ENCODE measurements around the gene DVL2.

The DVL2 gene

DNA sequence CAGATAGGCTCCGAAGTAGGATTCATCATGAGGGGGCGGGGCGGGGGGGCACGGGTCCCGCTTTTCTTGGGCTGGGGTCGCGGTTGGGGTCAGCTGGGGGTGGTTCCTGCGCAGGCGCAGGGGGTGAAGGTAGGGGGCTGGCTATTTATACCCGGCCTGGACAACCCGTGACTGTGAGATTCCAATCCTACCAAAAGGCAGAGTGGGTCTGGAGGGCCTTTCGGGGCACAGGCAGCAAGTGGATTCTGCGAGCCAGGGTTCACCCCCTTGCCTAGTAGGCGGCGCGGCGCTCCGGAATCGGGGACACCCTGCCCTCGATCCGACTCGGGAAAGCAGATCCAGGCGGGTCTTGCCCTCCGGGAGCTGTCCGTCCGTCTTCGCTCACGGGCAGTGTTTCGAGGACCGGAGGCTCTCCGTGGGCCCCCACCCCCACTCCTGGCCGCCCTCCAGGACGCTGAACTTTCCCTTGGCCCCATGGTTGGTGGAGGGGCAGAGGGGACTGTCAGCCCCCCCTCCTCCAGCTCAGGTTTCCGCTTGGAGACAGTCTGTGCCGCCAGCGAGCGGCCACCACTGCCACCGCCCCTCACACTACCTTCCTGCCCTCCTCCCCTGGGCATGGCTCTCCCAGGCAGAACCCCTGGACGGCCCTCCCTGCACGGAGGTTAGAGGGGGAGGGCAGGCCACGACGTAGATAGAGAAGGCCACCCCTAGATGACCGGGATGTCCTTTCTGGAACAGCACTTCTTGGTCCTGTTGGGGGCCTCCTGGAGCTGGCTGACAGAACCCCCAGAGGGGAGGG, 47.8 kb upstream of the DVL2 start:
- H3K4me2 ChIP-seq (ENCODE audit: low read length), result peak overlapping the region; percentile 92
- H3F3A ChIP-seq (ENCODE audit: control insufficient read depth, insufficient read depth), result peaks cover 3% of the 10 kb centered on the region; the same call in 1 of the 2 replicates
- no peaks in the 10 kb centered on the region for H3K36me3 ChIP-seq (ENCODE audit: control insufficient read depth, low read length)
- no peak overlapping the region for H3K27ac ChIP-seq (ENCODE audit: low read depth, low read length)
- H3K9me2 ChIP-seq (replicated peaks; ENCODE audit: control insufficient read depth, low read length), result no peaks in the 10 kb centered on the region
- H3K4me1 ChIP-seq (ENCODE audit: control insufficient read depth, low read length), result peaks cover 31% of the 10 kb centered on the region
- TF ChIP-seq, protein P1, sequence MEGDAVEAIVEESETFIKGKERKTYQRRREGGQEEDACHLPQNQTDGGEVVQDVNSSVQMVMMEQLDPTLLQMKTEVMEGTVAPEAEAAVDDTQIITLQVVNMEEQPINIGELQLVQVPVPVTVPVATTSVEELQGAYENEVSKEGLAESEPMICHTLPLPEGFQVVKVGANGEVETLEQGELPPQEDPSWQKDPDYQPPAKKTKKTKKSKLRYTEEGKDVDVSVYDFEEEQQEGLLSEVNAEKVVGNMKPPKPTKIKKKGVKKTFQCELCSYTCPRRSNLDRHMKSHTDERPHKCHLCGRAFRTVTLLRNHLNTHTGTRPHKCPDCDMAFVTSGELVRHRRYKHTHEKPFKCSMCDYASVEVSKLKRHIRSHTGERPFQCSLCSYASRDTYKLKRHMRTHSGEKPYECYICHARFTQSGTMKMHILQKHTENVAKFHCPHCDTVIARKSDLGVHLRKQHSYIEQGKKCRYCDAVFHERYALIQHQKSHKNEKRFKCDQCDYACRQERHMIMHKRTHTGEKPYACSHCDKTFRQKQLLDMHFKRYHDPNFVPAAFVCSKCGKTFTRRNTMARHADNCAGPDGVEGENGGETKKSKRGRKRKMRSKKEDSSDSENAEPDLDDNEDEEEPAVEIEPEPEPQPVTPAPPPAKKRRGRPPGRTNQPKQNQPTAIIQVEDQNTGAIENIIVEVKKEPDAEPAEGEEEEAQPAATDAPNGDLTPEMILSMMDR (IDR thresholded peaks at IDR 0.05; ENCODE audit: low read depth, low read length, poor library complexity, severe bottlenecking), result no peak
- TF ChIP-seq EZH2phosphoT487 (IDR thresholded peaks at IDR 0.05; ENCODE audit: borderline replicate concordance, low read length), result no peak
- no peaks in the 10 kb centered on the region for H3K9me3 ChIP-seq (ENCODE audit: control insufficient read depth, insufficient read depth, low read length)
- H3K4me3 ChIP-seq (ENCODE audit: low read length), result peak overlapping the region; percentile 73
- H3K79me2 ChIP-seq (ENCODE audit: control insufficient read depth, low read length), result no peaks in the 10 kb centered on the region
- peaks cover 30% of the 10 kb centered on the region for H3K27me3 ChIP-seq (ENCODE audit: control insufficient read depth, low read length)
- no peaks in the 10 kb centered on the region for H4K20me1 ChIP-seq (ENCODE audit: control insufficient read depth, insufficient read depth, low read depth, low read length)

DNA sequence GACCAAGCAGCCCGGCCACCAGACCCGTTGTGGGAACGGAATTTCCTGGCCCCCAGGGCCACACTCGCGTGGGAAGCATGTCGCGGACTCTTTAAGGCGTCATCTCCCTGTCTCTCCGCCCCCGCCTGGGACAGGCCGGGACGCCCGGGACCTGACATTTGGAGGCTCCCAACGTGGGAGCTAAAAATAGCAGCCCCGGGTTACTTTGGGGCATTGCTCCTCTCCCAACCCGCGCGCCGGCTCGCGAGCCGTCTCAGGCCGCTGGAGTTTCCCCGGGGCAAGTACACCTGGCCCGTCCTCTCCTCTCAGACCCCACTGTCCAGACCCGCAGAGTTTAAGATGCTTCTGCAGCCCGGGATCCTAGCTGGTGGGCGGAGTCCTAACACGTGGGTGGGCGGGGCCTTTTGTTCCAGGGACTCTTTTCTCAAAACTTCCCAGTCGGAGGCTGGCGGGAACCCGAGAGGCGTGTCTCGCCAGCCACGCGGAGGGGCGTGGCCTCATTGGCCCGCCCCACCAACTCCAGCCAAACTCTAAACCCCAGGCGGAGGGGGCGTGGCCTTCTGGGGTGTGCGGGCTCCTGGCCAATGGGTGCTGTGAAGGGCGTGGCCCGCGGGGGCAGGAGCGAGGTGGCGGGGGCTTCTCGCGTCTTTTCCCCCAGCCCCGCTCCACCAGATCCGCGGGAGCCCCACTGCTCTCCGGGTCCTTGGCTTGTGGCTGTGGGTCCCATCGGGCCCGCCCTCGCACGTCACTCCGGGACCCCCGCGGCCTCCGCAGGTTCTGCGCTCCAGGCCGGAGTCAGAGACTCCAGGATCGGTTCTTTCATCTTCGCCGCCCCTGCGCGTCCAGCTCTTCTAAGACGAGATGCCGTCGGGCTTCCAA, 47.0 kb upstream of the DVL2 start, which contains the start of gene SLC2A4:
TSS of gene SLC2A4 (plus strand) at position 645 of the 879 bp plus-strand sequence. CDS start at position 862, 217 bp downstream.
- H3K4me2 ChIP-seq (ENCODE audit: low read length), result peak within 1 kb of the TSS; percentile 92
- no peaks in the 10 kb centered on the region for H4K20me1 ChIP-seq (ENCODE audit: control insufficient read depth, insufficient read depth, low read depth, low read length)
- no peaks in the 10 kb centered on the region for H3K9me3 ChIP-seq (ENCODE audit: control insufficient read depth, insufficient read depth, low read length)
- H3K36me3 ChIP-seq (ENCODE audit: control insufficient read depth, low read length), result no peaks in the 10 kb centered on the region
- H3K27ac ChIP-seq (ENCODE audit: low read depth, low read length), result no peak within 1 kb of the TSS
- no peaks in the 10 kb centered on the region for H3K79me2 ChIP-seq (ENCODE audit: control insufficient read depth, low read length)
- peaks cover 26% of the 10 kb centered on the region for H3K4me1 ChIP-seq (ENCODE audit: control insufficient read depth, low read length)
- H3F3A ChIP-seq (ENCODE audit: control insufficient read depth, insufficient read depth), result peaks cover 3% of the 10 kb centered on the region; the same call in 1 of the 2 replicates
- no peaks in the 10 kb centered on the region for H3K9me2 ChIP-seq (replicated peaks; ENCODE audit: control insufficient read depth, low read length)
- peaks cover 24% of the 10 kb centered on the region for H3K27me3 ChIP-seq (ENCODE audit: control insufficient read depth, low read length)
- no peak for TF ChIP-seq EZH2phosphoT487 (IDR thresholded peaks at IDR 0.05; ENCODE audit: borderline replicate concordance, low read length)
- TF ChIP-seq, protein P1 (IDR thresholded peaks at IDR 0.05; ENCODE audit: low read depth, low read length, poor library complexity, severe bottlenecking), result no peak
- H3K4me3 ChIP-seq (ENCODE audit: low read length), result peak within 1 kb of the TSS; percentile 73

DNA sequence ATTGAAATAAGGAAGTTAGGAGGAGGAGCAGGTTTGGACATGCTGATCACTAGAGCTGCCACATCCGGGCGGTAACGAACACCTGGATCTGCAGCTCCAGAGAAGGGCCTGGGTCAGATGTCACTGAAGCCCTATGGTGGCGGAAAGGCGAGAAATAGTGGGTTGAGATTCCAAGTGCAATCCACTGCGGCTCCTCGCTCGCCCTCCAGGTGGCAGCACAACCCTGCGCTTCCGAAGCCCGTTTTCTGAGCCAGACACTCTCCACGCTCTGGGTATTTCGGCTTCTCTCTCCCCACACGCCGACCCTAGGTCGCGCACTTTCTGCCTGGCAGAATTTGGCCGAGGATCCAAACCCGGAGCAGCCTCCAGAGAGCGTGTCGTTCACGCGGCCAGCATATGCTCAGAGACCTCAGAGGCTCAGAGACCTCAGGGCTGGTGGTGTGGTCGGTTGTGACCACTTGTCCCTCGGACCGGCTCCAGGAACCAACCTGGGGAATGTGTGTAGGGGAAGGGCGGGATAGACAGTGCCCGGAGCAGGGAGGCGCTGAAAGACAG, 46.3 kb upstream of the DVL2 start:
- H3K4me2 ChIP-seq (ENCODE audit: low read length), result peak overlapping the region; percentile 92
- H3K27ac ChIP-seq (ENCODE audit: low read depth, low read length), result no peak overlapping the region
- H3K79me2 ChIP-seq (ENCODE audit: control insufficient read depth, low read length), result no peaks in the 10 kb centered on the region
- no peaks in the 10 kb centered on the region for H4K20me1 ChIP-seq (ENCODE audit: control insufficient read depth, insufficient read depth, low read depth, low read length)
- H3K36me3 ChIP-seq (ENCODE audit: control insufficient read depth, low read length), result no peaks in the 10 kb centered on the region
- H3K4me3 ChIP-seq (ENCODE audit: low read length), result peak overlapping the region; percentile 73
- peaks cover 19% of the 10 kb centered on the region for H3K27me3 ChIP-seq (ENCODE audit: control insufficient read depth, low read length)
- TF ChIP-seq, protein P1 (IDR thresholded peaks at IDR 0.05; ENCODE audit: low read depth, low read length, poor library complexity, severe bottlenecking), result peak; percentile 93
- TF ChIP-seq EZH2phosphoT487 (IDR thresholded peaks at IDR 0.05; ENCODE audit: borderline replicate concordance, low read length), result no peak
- no peaks in the 10 kb centered on the region for H3K9me3 ChIP-seq (ENCODE audit: control insufficient read depth, insufficient read depth, low read length)
- H3K9me2 ChIP-seq (replicated peaks; ENCODE audit: control insufficient read depth, low read length), result no peaks in the 10 kb centered on the region
- H3F3A ChIP-seq (ENCODE audit: control insufficient read depth, insufficient read depth), result peaks cover 3% of the 10 kb centered on the region; the same call in 1 of the 2 replicates
- H3K4me1 ChIP-seq (ENCODE audit: control insufficient read depth, low read length), result peaks cover 26% of the 10 kb centered on the region
